MM.1S (cell line): ENCODE measurements around the gene ACOD1.

Experiments used
- EZH2phosphoT487 ChIP-seq: fragments of 300-600 bp; sonication (generic); IDR thresholded peaks from 2 replicates; pipeline ENCODE4 v1.6.1; 2018; ENCODE audit warnings: antibody characterized with exemption, low read length
- TF ChIP-seq, protein P1 (sequence below): fragments of 300-600 bp; sonication (generic); IDR thresholded peaks from 2 replicates; pipeline ENCODE4 v1.5.1; 2016; ENCODE audit warnings: antibody characterized with exemption, low read length, mixed read lengths

GRCh38 chr13:76993021-76993420, 44.7 kb downstream of the ACOD1 start:
- TF ChIP-seq, protein P1, sequence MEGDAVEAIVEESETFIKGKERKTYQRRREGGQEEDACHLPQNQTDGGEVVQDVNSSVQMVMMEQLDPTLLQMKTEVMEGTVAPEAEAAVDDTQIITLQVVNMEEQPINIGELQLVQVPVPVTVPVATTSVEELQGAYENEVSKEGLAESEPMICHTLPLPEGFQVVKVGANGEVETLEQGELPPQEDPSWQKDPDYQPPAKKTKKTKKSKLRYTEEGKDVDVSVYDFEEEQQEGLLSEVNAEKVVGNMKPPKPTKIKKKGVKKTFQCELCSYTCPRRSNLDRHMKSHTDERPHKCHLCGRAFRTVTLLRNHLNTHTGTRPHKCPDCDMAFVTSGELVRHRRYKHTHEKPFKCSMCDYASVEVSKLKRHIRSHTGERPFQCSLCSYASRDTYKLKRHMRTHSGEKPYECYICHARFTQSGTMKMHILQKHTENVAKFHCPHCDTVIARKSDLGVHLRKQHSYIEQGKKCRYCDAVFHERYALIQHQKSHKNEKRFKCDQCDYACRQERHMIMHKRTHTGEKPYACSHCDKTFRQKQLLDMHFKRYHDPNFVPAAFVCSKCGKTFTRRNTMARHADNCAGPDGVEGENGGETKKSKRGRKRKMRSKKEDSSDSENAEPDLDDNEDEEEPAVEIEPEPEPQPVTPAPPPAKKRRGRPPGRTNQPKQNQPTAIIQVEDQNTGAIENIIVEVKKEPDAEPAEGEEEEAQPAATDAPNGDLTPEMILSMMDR: no peak
- no peak for TF ChIP-seq EZH2phosphoT487
